Upper lobe of left lung (tissue), 4 donors: ENCODE measurements around the gene OR7A5.

Experiments used
- CTCF ChIP-seq, 6 experiments: fragments of 450-650 bp in 4 of 6; fragments of 200-600 bp in 2 of 6; sonication (generic) in 2 of 6; IDR thresholded peaks; one replicate each; pipeline ENCODE4 v1.5.1; 2016 to 2019; ENCODE audit warnings: antibody characterized with exemption in 6 of 6
- POLR2A ChIP-seq, 4 donors: fragments of 450-650 bp; IDR thresholded peaks; one replicate each; pipeline ENCODE4 v1.5.1; 2016 to 2017; ENCODE audit warnings: antibody characterized with exemption in 4 of 4, mild to moderate bottlenecking in 2 of 4

DNA sequence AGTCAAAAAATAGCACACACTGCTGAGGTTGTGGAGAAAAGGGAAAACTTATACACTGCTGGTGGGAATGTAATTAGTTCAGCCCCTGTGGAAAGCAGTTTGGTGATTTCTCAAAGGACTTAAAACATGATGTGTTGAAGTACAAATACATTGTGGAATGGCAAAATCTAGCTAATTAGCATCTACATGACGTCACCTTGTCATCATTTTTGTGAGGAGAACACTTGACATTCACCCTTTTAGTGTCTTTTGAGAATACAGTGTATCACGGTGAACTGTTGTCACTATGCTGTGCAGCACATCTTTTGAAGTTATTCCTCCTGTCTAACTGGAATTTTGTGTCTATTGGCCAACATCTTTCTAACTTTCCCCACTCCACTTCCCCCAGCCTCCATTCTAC lies 8.2 kb upstream of the OR7A5 start:
- TF ChIP-seq CTCF (IDR thresholded peaks at IDR 0.05), result no peak
- no peak for TF ChIP-seq POLR2A (IDR thresholded peaks at IDR 0.05)
